ENCODE results near the gene CSNK2A1. TPM values are rescaled to one million over a fixed set of nuclear protein-coding genes. Genes with fewer than 3 reads are reported as not detected.

CSNK2A1 gene
- total RNA-seq, 1 experiment from 2014 or later: 229 TPM

DNA sequence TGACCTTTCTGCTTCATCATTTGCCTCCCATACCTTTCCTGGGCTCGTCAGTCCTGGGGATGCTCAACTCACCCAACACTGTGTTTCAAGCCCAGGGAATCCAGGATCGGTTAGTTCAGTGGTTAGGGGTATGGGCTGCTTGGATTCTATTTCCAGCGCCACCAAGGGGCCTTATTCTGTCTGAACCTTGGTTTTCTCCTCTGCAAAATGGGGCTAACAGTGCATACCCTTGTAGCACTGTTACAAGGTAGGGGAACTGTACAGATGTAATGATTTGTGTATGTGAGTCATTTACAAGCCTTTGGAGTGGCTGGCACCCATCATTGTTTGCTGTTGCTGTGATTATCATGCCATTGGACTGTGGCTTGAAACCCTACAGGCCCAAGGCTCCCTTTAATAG lies 14.5 kb upstream of the CSNK2A1 start:
- no CpG with 5 or more reads among the region's 3 CpGs for WGBS (ENCODE audit: extremely low coverage, insufficient read length, low lambda C conversion rate)
- Histone ChIP-seq H3K27ac (ENCODE audit: insufficient read length, low read depth, low read length) (no peak overlapping the region), H3K9me3 (ENCODE audit: control insufficient read depth, low read depth, low read length) (no peaks in the 10 kb centered on the region), H3K4me2 (ENCODE audit: insufficient read depth, insufficient read length, low read length) (no peak overlapping the region), H3K14ac (ENCODE audit: insufficient read depth, low read length) (no peak overlapping the region), H4K8ac (replicated peaks; ENCODE audit: insufficient read length, low read depth, low read length) (no peak overlapping the region), H2BK5ac (ENCODE audit: insufficient read length, low read length) (no peak overlapping the region), H3K23me2 (ENCODE audit: insufficient read length, low read depth, low read length, poor library complexity, severe bottlenecking) (no peaks in the 10 kb centered on the region), H3K4me1 (ENCODE audit: insufficient read depth, low read length) (no peaks in the 10 kb centered on the region), H3K18ac (ENCODE audit: insufficient read length, low read depth, low read length) (no peak overlapping the region), H4K91ac (ENCODE audit: insufficient read length, low read depth, low read length) (no peak overlapping the region), H3K79me1 (ENCODE audit: insufficient read depth, low read depth, low read length, poor library complexity, severe bottlenecking) (no peaks in the 10 kb centered on the region), H4K5ac (ENCODE audit: insufficient read length, low read depth, low read length) (no peak overlapping the region), H3K4ac (ENCODE audit: low read depth, low read length) (no peak overlapping the region), H2AFZ (ENCODE audit: low read length) (no peak overlapping the region), H3K23ac (ENCODE audit: insufficient read length, low read depth, low read length) (no peak overlapping the region), H2BK12ac (ENCODE audit: insufficient read length, low read depth, low read length) (no peak overlapping the region), H4K20me1 (ENCODE audit: control insufficient read depth, insufficient read depth, insufficient read length) (peaks cover 3% of the 10 kb centered on the region), H3K79me2 (ENCODE audit: insufficient read depth, low read length) (no peaks in the 10 kb centered on the region), H3K56ac (ENCODE audit: insufficient read length, low read depth, low read length) (no peak overlapping the region), H2BK120ac (ENCODE audit: low read depth, low read length, poor library complexity, severe bottlenecking) (no peak overlapping the region), H2BK15ac (ENCODE audit: low read depth, low read length) (no peak overlapping the region), H3K9ac (ENCODE audit: extremely low read depth, insufficient read length, low read length) (no peak overlapping the region), H2BK20ac (ENCODE audit: low read depth, low read length, poor library complexity, severe bottlenecking) (no peak overlapping the region), H2AK5ac (ENCODE audit: insufficient read length, low read length) (no peak overlapping the region), H3T11ph (ENCODE audit: low read length) (no peak overlapping the region), H3K27me3 (ENCODE audit: insufficient read depth, low read length) (no peaks in the 10 kb centered on the region)
- Mint-ChIP-seq H3K27me3 (ENCODE audit: low read depth) (peaks cover 12% of the 10 kb centered on the region), H3K27ac (no peak overlapping the region), H3K36me3 (ENCODE audit: insufficient read depth in 1 of 3, low read depth in 3 of 3) (no peaks in the 10 kb centered on the region), H3K4me3 (no peak overlapping the region), H3K9me3 (no peaks in the 10 kb centered on the region; a peak in 1 of 5 replicates), H3K4me1 (peaks cover 8 to 11% of the 10 kb centered on the region in 2 experiments)
- TF ChIP-seq, protein P1, sequence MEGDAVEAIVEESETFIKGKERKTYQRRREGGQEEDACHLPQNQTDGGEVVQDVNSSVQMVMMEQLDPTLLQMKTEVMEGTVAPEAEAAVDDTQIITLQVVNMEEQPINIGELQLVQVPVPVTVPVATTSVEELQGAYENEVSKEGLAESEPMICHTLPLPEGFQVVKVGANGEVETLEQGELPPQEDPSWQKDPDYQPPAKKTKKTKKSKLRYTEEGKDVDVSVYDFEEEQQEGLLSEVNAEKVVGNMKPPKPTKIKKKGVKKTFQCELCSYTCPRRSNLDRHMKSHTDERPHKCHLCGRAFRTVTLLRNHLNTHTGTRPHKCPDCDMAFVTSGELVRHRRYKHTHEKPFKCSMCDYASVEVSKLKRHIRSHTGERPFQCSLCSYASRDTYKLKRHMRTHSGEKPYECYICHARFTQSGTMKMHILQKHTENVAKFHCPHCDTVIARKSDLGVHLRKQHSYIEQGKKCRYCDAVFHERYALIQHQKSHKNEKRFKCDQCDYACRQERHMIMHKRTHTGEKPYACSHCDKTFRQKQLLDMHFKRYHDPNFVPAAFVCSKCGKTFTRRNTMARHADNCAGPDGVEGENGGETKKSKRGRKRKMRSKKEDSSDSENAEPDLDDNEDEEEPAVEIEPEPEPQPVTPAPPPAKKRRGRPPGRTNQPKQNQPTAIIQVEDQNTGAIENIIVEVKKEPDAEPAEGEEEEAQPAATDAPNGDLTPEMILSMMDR (conservative IDR thresholded peaks at IDR 0.05): no peak
- no peak for DNase-seq
